GM12878 (cell line): ENCODE measurements around the gene DAB2IP. TPM values are rescaled to one million over a fixed set of nuclear protein-coding genes. Genes with fewer than 3 reads are reported as not detected.

Experiments
- ATAC-seq: fragments of 200-7000 bp; cut with Tn5 transposase; 3 replicates; pipeline ENCODE4 v1.9.1; 2020; ENCODE audit warnings: mild to moderate bottlenecking, moderate library complexity
- BruUV-seq: library from RNA; stranded (reverse); fragments of 400-500 nt; replicated peaks from 2 replicates; lab custom pipeline; 2021; lab: Mats Ljungman, UMichigan
- CTCF ChIA-PET: fragments of 300-600 bp; sonication (Branson Sonifier 250); formaldehyde crosslinking; extraction: SDS; loops from one replicate; lab custom pipeline; 2021; ENCODE audit warnings: inconsistent platforms; lab: Yijun Ruan, JAX
- POLR2A ChIA-PET: fragments of 350-600 bp; formaldehyde crosslinking; extraction: SDS; loops from one replicate; lab custom pipeline; 2021; ENCODE audit warnings: inconsistent platforms; lab: Charles Lee
- RAD21 ChIA-PET: fragments of 300-600 bp; sonication (Branson Sonifier 250); formaldehyde crosslinking; loops from one replicate; lab custom pipeline; 2023; ENCODE audit warnings: antibody characterized with exemption; ENCODE audit not compliant: unreplicated experiment; lab: Charles Lee
- SMC1A ChIA-PET: fragments of 300-600 bp; sonication (Branson Sonifier 250); formaldehyde crosslinking; loops from one replicate; lab custom pipeline; 2023; ENCODE audit not compliant: unreplicated experiment, uncharacterized antibody; lab: Charles Lee
- DNase-seq: peaks from one replicate; pipeline ENCODE4 v3.0.0-alpha.2; 2011; ENCODE audit warnings: low read depth, low spot score
- FAIRE-seq: peaks from 3 replicates; lab custom pipeline; 2011; peaks lifted over from hg19 to GRCh38; lab: Jason Lieb, UNC
- H2AFZ ChIP-seq: 2 replicates; pipeline ENCODE4 v1.6.0; 2011; ENCODE audit warnings: low read depth, low read length, control low read depth; ENCODE audit not compliant: control insufficient read depth
- H3K27ac ChIP-seq: 2 replicates; pipeline ENCODE4 v1.5.1; 2011; ENCODE audit warnings: control low read depth; ENCODE audit not compliant: control insufficient read depth, insufficient read depth
- H3K27me3 ChIP-seq, 2 experiments: replicated peaks in 1 of 2; 2 replicates each; pipeline versions ENCODE4 v1.6.0 to v1.6.1; 2011; ENCODE audit warnings: low read length in 1 of 2; ENCODE audit not compliant: control insufficient read depth in 2 of 2, insufficient read depth in 2 of 2
- H3K36me3 ChIP-seq, 2 experiments: 2 replicates each; pipeline ENCODE4 v1.5.1; 2011; ENCODE audit warnings: low read length in 1 of 2; ENCODE audit not compliant: control insufficient read depth in 2 of 2, insufficient read depth in 2 of 2
- H3K4me1 ChIP-seq: 2 replicates; pipeline ENCODE4 v1.6.1; 2011; ENCODE audit warnings: mild to moderate bottlenecking, low read length, moderate library complexity, mixed read lengths; ENCODE audit not compliant: control insufficient read depth, insufficient read depth
- H3K4me2 ChIP-seq: 2 replicates; pipeline ENCODE4 v1.6.0; 2011; ENCODE audit warnings: control low read depth; ENCODE audit not compliant: control insufficient read depth, insufficient read depth
- H3K4me3 ChIP-seq: fragments of 200-600 bp; sonication (generic); 2 replicates; pipeline ENCODE4 v1.5.1; 2016
- H3K79me2 ChIP-seq: 2 replicates; pipeline ENCODE4 v1.6.0; 2011; ENCODE audit warnings: low read length; ENCODE audit not compliant: control insufficient read depth, insufficient read depth
- H3K9ac ChIP-seq: 2 replicates; pipeline ENCODE4 v1.8.0; 2011; ENCODE audit warnings: low read length, control low read depth, mixed read lengths; ENCODE audit not compliant: control insufficient read depth, insufficient read depth
- H3K9me3 ChIP-seq: replicated peaks from 3 replicates; pipeline ENCODE4 v1.5.1; 2011; ENCODE audit warnings: mild to moderate bottlenecking, low read length; ENCODE audit not compliant: control insufficient read depth, insufficient read depth
- H4K20me1 ChIP-seq: 2 replicates; pipeline ENCODE4 v1.6.0; 2011; ENCODE audit not compliant: control insufficient read depth, insufficient read depth
- CBFB ChIP-seq: IDR thresholded peaks from 2 replicates; pipeline ENCODE4 v1.6.1; 2016; ENCODE audit warnings: antibody characterized with exemption, low read depth
- ETV6 ChIP-seq, 2 experiments: fragments of 450-650 bp in 1 of 2; IDR thresholded peaks in 1 of 2; conservative IDR thresholded peaks in 1 of 2; 2 replicates each; pipeline ENCODE4 v1.6.1; 2014; ENCODE audit warnings: antibody characterized with exemption in 1 of 2, borderline replicate concordance in 1 of 2, low read depth in 1 of 2, mild to moderate bottlenecking in 1 of 2, moderate library complexity in 1 of 2
- FOS ChIP-seq: IDR thresholded peaks from 3 replicates; pipeline ENCODE4 v1.6.1; 2011; ENCODE audit warnings: borderline replicate concordance; ENCODE audit not compliant: insufficient read length; ENCODE audit errors: extremely low read depth
- MTA2 ChIP-seq: fragments of 450-650 bp; IDR thresholded peaks from 2 replicates; pipeline ENCODE4 v1.6.1; 2016; ENCODE audit warnings: low read depth, mild to moderate bottlenecking, moderate library complexity
- MTA3 ChIP-seq: IDR thresholded peaks from 2 replicates; pipeline ENCODE4 v1.6.1; 2012; ENCODE audit warnings: low read length, inconsistent platforms, borderline replicate concordance
- NR2F1 ChIP-seq: fragments of 450-650 bp; conservative IDR thresholded peaks from 2 replicates; pipeline ENCODE4 v1.6.1; 2017; ENCODE audit warnings: mild to moderate bottlenecking
- PAX5 ChIP-seq: IDR thresholded peaks from 2 replicates; pipeline ENCODE4 v1.6.1; 2011; ENCODE audit warnings: low read depth, low read length, borderline replicate concordance
- RAD21 ChIP-seq: IDR thresholded peaks from 2 replicates; pipeline ENCODE4 v1.6.1; 2011; ENCODE audit warnings: mild to moderate bottlenecking, low read depth, low read length, moderate library complexity; ENCODE audit not compliant: insufficient read depth
- RFX5 ChIP-seq: IDR thresholded peaks from 2 replicates; pipeline ENCODE4 v1.6.1; 2011; ENCODE audit warnings: low read depth, low read length, improper control_type of control experiment
- SMC3 ChIP-seq: IDR thresholded peaks from 2 replicates; pipeline ENCODE4 v1.6.1; 2011; ENCODE audit warnings: low read length, improper control_type of control experiment, borderline replicate concordance
- TARDBP ChIP-seq: IDR thresholded peaks from 2 replicates; pipeline ENCODE4 v1.6.1; 2016; ENCODE audit warnings: borderline replicate concordance
- YBX1 ChIP-seq: fragments of 450-650 bp; IDR thresholded peaks from 2 replicates; pipeline ENCODE4 v1.6.1; 2016; ENCODE audit warnings: antibody characterized with exemption
- WGBS: methylation state at CpG from one replicate; pipeline ENCODE4 v1.1.6; 2016; ENCODE audit warnings: low lambda C conversion rate; ENCODE audit not compliant: insufficient replicate concordance, insufficient coverage; ENCODE audit errors: missing lambda C conversion rate; 5-methylcytosine and 5-hydroxymethylcytosine counted together
- in situ Hi-C: fragments of 300-500 bp; cut with MboI; formaldehyde crosslinking; loops from 9 replicates; pipeline ENCODE4 v1.14.3; 2018; ENCODE audit warnings: mixed read lengths
- intact Hi-C: fragments of 100-400 bp; cut with micrococcal nuclease; formaldehyde crosslinking; loops from one replicate; pipeline ENCODE4 v1.14.2; 2022; ENCODE audit not compliant: unreplicated experiment
- polyA plus RNA-seq, 11 experiments: library from polyadenylated mRNA; depleted of rRNA in 4 of 11; unstranded in 6 of 11; stranded (reverse) in 5 of 11; fragments of >200 nt; fragmentation: Nextera tagmentation in 4 of 11; fragmentation: Illumina TruSeq in 1 of 11; extraction: Ambion mirVana in 4 of 11; extraction: Trizol in 1 of 11; gene quantifications; 1 replicate in 1 of 11; 2 replicates in 10 of 11; pipeline versions ENCODE4 v1.2.1 to v1.2.3, GENCODE V29; 2011 to 2016; ENCODE audit warnings: inconsistent platforms in 2 of 11, missing spikeins in 2 of 11, low read depth in 1 of 11
- total RNA-seq, 4 experiments: library from RNA; depleted of rRNA in 3 of 4; stranded (reverse); fragments of >200 nt in 3 of 4; fragmentation: Illumina TruSeq in 1 of 4; extraction: Trizol in 1 of 4; gene quantifications; 2 replicates each; pipeline versions ENCODE4 v1.2.1 to v1.2.3, GENCODE V29; 2013 to 2021
- TF ChIP-seq, protein P1 (sequence below), 3 experiments: IDR thresholded peaks in 2 of 3; conservative IDR thresholded peaks in 1 of 3; 2 replicates each; pipeline ENCODE4 v1.5.1; 2011; ENCODE audit warnings: low read depth in 3 of 3, low read length in 3 of 3, mild to moderate bottlenecking in 3 of 3, control low read depth in 2 of 3, moderate library complexity in 2 of 3, inconsistent platforms in 1 of 3, mixed read lengths in 1 of 3; ENCODE audit not compliant: control insufficient read depth in 2 of 3, insufficient read depth in 1 of 3; ENCODE audit errors: extremely low read depth in 1 of 3

Gene DAB2IP
- total and polyA plus RNA-seq, 10 of the 15 experiments (the other 5 are each of a cell fraction or from before 2014, with no cell fraction given), result 0.03 to 0.38 (median 0.14) TPM; not detected in 6

DNA sequence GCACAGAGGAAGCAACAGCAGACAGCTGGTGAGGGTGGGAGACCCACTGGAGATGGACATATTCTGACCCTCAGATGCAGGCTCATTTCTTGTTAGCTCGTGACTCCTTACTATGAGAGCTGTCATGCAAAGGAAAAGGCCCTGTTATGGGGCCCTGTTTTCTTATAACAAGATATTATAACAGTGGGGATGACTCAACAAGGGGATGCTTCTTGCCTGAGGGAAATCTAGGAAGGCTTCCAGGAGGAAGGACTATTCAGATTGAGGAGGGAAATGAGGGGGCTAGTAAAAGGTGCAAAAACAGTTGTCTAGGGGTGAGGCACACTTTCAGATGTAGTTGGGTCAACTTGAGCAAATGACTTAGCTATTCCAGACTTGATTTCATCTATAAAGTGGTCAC lies 83.0 kb downstream of the DAB2IP start:
- intact Hi-C loops (no loop called here), in situ Hi-C loops (no loop called here)
- BruUV-seq, result no TSS peak
- CTCF ChIA-PET, result interaction anchor here (0.6 kb wide), 1 partner anchor 161 kb away, joined by 3 read pairs; no protein-coding TSS in a partner anchor
- TF ChIP-seq TARDBP (no peak), MTA3 (no peak), RFX5 (no peak), ETV6 (conservative IDR thresholded peaks at IDR 0.05 in 1 of 2, IDR thresholded peaks at IDR 0.05 in 1 of 2; ENCODE audit: borderline replicate concordance in 1 of 2, low read depth in 1 of 2) (no peak)
- no peak overlapping the region for H3K27ac ChIP-seq
- SMC1A ChIA-PET, result no interaction called here
- no peaks in the 10 kb centered on the region; the same call in 1 of the 2 replicates for H3K4me1 ChIP-seq
- ATAC-seq, result no peak
- H3K36me3 ChIP-seq, result no peaks in the 10 kb centered on the region
- H2AFZ ChIP-seq, result no peak overlapping the region
- WGBS, result 0% methylated on average over 1 of the region's 1 CpG
- no peaks in the 10 kb centered on the region for H3K9me3 ChIP-seq
- H3K4me2 ChIP-seq, result no peak overlapping the region
- FAIRE-seq, result no peak
- no peak overlapping the region for H3K4me3 ChIP-seq
- no peaks in the 10 kb centered on the region for H3K79me2 ChIP-seq
- POLR2A ChIA-PET, result no interaction called here
- RAD21 ChIA-PET, result no interaction called here
- H4K20me1 ChIP-seq, result no peaks in the 10 kb centered on the region; the same call in 1 of the 2 replicates
- no peak overlapping the region for H3K9ac ChIP-seq
- peaks cover 7 to 9% of the 10 kb centered on the region in 2 experiments; a peak in 3 of 4 replicates for H3K27me3 ChIP-seq
- no peak for DNase-seq

GRCh38 chr9:121735065-121735792 lies 83.8 kb downstream of the DAB2IP start:
- CTCF ChIA-PET, result interaction anchor here (0.6 kb wide), 1 partner anchor 161 kb away, joined by 3 read pairs; no protein-coding TSS in a partner anchor
- BruUV-seq, result no TSS peak
- TF ChIP-seq PAX5 (no peak), RAD21 (peak; percentile 33; the same call in 1 of the 2 replicates), FOS (no peak), NR2F1 (no peak), CBFB (no peak), SMC3 (0 out of 2 replicates have a peak, but pooled peaks have one; percentile 23), MTA2 (no peak), YBX1 (no peak)
- TF ChIP-seq, protein P1, sequence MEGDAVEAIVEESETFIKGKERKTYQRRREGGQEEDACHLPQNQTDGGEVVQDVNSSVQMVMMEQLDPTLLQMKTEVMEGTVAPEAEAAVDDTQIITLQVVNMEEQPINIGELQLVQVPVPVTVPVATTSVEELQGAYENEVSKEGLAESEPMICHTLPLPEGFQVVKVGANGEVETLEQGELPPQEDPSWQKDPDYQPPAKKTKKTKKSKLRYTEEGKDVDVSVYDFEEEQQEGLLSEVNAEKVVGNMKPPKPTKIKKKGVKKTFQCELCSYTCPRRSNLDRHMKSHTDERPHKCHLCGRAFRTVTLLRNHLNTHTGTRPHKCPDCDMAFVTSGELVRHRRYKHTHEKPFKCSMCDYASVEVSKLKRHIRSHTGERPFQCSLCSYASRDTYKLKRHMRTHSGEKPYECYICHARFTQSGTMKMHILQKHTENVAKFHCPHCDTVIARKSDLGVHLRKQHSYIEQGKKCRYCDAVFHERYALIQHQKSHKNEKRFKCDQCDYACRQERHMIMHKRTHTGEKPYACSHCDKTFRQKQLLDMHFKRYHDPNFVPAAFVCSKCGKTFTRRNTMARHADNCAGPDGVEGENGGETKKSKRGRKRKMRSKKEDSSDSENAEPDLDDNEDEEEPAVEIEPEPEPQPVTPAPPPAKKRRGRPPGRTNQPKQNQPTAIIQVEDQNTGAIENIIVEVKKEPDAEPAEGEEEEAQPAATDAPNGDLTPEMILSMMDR (IDR thresholded peaks at IDR 0.05 in 2 of 3, conservative IDR thresholded peaks at IDR 0.05 in 1 of 3; ENCODE audit: control insufficient read depth in 2 of 3, extremely low read depth in 1 of 3, insufficient read depth in 1 of 3, low read depth in 3 of 3, low read length in 3 of 3), result peak; percentile 29 to 56 (median 45); a peak in 5 of 6 replicates
- TF ChIP-seq, all 136 proteins: peak for 3
- DNase-seq, result no peak
- H3K4me3 ChIP-seq, result no peak overlapping the region
- no peaks in the 10 kb centered on the region for H3K79me2 ChIP-seq
- no peaks in the 10 kb centered on the region; the same call in 1 of the 2 replicates for H3K4me1 ChIP-seq
- no peak overlapping the region for H3K27ac ChIP-seq
- H4K20me1 ChIP-seq, result no peaks in the 10 kb centered on the region; the same call in 1 of the 2 replicates
- 23% methylated on average over 9 of the region's 9 CpGs for WGBS
- intact Hi-C loops (no loop called here), in situ Hi-C loops (no loop called here)
- H3K27me3 ChIP-seq, result peaks cover 7 to 9% of the 10 kb centered on the region in 2 experiments; a peak in 3 of 4 replicates
- no peak overlapping the region for H3K4me2 ChIP-seq
- FAIRE-seq, result peak; percentile 71
- peak; percentile 89 for ATAC-seq
- H3K9ac ChIP-seq, result no peak overlapping the region
- RAD21 ChIA-PET, result no interaction called here
- SMC1A ChIA-PET, result interaction anchor here (0.9 kb wide), 1 partner anchor 51 kb away, joined by 3 read pairs; no protein-coding TSS in a partner anchor
- H2AFZ ChIP-seq, result no peak overlapping the region
- no peaks in the 10 kb centered on the region for H3K9me3 ChIP-seq
- H3K36me3 ChIP-seq, result no peaks in the 10 kb centered on the region
- POLR2A ChIA-PET, result no interaction called here
